GM12864 (cell line): Measurements from ENCODE around the gene PCDH8.
A peak's percentile ranks its signal among the peaks of the same experiment; 100 is the strongest.

ENCODE experiments used
- DNase-seq: peaks from one replicate; pipeline ENCODE4 v3.0.0-alpha.2; 2011; ENCODE audit warnings: low read depth
- H3K4me3 ChIP-seq: 2 replicates; pipeline ENCODE4 v1.5.1; 2011; ENCODE audit warnings: mild to moderate bottlenecking, low read depth, low read length, control low read depth
- TF ChIP-seq, protein P1 (sequence below): IDR thresholded peaks from 2 replicates; pipeline ENCODE4 v1.5.1; 2011; ENCODE audit warnings: low read depth, mild to moderate bottlenecking, moderate library complexity, low read length, control low read depth, inconsistent platforms; ENCODE audit errors: missing control alignments

Gene PCDH8

DNA sequence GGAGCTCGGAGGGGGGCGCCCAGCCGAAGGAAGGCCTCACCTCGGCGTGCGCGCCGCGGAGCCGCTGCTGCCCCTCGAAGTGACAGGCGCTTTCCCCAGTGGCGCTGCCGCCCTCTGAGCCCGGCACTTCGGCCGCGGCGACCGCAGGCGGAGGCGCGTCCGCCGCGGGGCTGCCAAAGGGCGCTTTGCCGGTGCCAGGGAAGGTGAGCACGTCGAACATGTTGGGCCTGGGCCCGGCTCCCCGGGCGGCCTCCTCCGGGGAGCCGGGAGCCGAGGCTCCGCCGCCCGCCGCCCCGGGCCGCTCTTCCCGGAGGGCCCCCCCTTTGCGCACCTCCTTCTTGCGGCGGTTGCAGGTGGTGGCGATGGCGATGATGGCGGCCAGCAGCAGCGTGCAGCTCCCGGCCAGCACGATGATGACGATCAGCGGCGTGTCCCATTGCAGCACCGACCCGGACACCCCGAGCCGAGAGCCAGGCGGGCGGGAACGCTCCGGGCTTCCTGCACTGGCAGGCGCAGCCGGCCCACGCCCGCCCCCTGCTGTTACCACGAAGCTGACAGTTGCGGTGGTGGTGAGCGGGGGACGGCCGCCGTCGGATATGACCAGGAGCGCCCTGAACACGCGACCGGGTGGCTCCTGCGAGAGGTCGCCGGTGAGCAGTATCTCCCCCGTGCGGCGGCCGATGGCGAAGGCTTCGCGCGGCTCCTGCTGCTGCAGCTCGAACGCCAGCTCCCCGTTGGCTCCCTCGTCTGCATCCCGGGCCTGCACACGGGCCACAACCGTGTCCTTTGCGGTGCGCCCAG is 2.5 kb downstream of the PCDH8 start:
- TF ChIP-seq, protein P1, sequence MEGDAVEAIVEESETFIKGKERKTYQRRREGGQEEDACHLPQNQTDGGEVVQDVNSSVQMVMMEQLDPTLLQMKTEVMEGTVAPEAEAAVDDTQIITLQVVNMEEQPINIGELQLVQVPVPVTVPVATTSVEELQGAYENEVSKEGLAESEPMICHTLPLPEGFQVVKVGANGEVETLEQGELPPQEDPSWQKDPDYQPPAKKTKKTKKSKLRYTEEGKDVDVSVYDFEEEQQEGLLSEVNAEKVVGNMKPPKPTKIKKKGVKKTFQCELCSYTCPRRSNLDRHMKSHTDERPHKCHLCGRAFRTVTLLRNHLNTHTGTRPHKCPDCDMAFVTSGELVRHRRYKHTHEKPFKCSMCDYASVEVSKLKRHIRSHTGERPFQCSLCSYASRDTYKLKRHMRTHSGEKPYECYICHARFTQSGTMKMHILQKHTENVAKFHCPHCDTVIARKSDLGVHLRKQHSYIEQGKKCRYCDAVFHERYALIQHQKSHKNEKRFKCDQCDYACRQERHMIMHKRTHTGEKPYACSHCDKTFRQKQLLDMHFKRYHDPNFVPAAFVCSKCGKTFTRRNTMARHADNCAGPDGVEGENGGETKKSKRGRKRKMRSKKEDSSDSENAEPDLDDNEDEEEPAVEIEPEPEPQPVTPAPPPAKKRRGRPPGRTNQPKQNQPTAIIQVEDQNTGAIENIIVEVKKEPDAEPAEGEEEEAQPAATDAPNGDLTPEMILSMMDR = no peak
- H3K4me3 ChIP-seq = no peak overlapping the region
- DNase-seq = no peak

DNA sequence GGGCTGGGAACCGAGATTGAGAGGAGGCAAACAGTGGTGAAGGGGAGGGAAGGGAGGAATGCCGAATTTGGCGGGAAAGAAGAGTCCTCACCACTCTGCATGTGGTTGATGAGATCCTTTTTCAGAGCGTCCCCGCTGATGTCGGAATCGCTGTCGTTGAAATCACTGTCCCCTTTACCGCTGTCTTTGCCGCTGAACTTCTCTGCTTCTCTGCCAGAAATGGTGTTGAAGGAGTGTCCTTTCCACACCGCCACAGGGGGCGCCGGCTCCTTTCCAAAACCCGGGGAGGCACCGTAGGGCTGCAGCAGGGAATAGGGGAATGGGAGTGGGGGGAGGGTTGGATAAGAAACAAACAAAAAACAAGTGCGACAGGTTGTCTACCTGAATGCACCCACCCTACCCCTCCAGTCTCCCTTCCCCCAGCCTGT is 3.1 kb downstream of the PCDH8 start:
- no peak overlapping the region for H3K4me3 ChIP-seq
- no peak for DNase-seq
- TF ChIP-seq, protein P1 = peak; percentile 18

DNA sequence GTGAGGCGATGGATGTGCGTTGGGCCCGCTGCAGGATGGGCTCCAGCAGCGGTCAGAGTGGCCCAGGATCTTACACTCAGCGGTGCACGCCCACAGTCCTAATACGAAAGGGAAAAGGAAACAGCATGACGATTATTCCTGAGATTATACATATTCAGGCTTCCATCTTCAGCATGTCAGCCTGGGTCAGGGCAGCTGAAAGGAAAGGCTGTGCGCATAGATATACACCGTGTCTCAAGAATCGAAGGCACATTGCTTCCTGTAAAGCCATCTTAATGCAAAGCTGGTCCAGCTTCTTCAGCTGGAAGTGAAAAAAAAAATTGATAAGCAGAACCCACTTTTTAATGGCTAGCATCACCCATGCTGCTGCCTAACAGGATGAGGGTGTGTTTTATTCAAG is 3.6 kb downstream of the PCDH8 start:
- DNase-seq = no peak
- TF ChIP-seq, protein P1 = no peak
- no peak overlapping the region for H3K4me3 ChIP-seq

DNA sequence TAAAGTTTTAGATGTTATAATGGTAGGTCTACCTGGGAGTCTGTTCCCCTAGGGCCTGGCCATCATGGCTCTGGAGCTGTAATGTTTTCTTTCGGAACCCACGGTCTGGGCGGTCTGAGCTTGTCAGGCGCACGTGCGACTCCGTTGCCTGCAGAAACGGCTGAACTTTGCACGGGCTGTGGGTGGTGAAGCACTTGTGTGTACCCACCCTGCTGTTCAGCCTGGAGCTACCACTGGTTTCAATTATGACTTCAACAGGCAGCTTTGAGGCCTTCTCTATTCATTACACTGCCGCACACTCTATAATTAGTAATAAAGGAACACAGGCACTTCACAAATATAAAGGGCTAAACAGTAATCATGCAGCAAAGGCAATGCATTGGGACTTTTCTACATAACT is 6.0 kb downstream of the PCDH8 start:
- no peak overlapping the region for H3K4me3 ChIP-seq
- TF ChIP-seq, protein P1 = no peak
- no peak for DNase-seq

DNA sequence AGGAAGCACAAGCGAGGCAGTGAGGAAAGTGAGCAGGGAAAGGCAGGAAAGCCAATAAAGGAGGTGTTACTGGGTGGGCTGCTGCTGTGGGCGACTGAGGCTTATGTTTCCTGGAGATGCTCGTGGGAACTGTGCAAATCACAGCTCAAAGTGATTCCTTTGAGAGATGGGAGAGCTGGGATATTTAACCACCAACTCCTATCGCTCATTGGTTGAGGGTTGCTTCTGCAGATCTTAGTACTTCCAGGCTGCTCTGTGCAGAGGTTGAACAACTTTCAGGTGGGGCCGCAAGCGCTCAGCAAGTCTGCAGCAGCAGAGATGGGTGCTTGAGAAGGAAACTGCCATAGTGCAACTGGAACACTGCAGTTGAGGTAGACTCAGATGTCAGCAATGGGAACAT is 8.4 kb downstream of the PCDH8 start:
- no peak overlapping the region for H3K4me3 ChIP-seq
- DNase-seq = no peak
- TF ChIP-seq, protein P1 = no peak

DNA sequence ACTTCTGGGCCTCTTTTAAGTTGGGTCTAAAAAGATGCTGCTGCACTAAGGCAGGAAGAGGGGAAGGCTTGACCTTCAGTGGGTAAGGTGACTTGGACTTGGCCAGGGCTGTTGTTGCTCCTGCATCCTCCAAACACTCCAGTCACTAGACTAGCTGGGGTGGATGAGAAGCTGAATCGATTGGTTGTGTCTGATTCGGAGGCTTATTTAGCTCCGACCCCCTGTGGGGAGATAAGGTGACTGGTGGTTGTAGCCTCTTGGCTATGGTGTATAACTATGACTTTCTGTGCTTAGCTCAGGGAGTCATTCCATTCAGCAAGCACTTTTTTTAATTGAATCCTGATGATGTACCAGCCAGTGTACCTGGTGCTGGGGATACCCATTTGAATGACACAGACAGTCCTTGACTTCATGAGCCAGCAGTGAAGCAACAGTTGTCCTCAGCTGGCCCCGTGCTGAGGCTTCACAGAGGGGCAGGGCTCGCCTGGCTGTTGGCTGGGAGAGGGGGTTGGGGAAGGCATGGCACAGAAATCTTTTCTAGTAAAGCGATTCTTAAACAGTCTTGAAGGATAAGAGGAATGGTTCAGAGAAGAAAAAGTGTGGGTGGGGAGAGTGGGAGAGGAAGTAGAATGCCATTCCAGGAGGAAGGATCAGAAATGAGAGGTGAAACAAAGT is 9.9 kb downstream of the PCDH8 start:
- DNase-seq = no peak
- TF ChIP-seq, protein P1 = no peak
- H3K4me3 ChIP-seq = no peak overlapping the region
